A549 (cell line): ENCODE data around the gene ASF1B.

Source experiments
- CBX8 ChIP-seq: fragments of 200-600 bp; sonication (generic); IDR thresholded peaks from 2 replicates; pipeline ENCODE4 v1.6.1; 2016
- CEBPB ChIP-seq, 2 experiments: fragments of >200 bp in 1 of 2; sonication (Bioruptor Twin) in 1 of 2; formaldehyde crosslinking in 1 of 2; IDR thresholded peaks; 2 replicates each; pipeline ENCODE4 v1.6.1; 2012 to 2016
- CTCF ChIP-seq: fragments of >200 bp; sonication (Bioruptor Twin); formaldehyde crosslinking; IDR thresholded peaks from 3 replicates; pipeline ENCODE4 v1.5.1; 2016
- RAD21 ChIP-seq, 2 experiments: fragments of >200 bp in 1 of 2; sonication (Bioruptor Twin) in 1 of 2; formaldehyde crosslinking in 1 of 2; IDR thresholded peaks in 1 of 2; conservative IDR thresholded peaks in 1 of 2; 2 replicates in 1 of 2; 3 replicates in 1 of 2; pipeline ENCODE4 v1.6.1; 2012 to 2018; ENCODE audit warnings: inconsistent platforms in 1 of 2
- SMC3 ChIP-seq: fragments of >200 bp; sonication (Bioruptor Twin); formaldehyde crosslinking; IDR thresholded peaks from 3 replicates; pipeline ENCODE4 v1.6.1; 2018; ENCODE audit warnings: inconsistent platforms
- SREBF2 ChIP-seq: fragments of 450-650 bp; IDR thresholded peaks from 2 replicates; pipeline ENCODE4 v1.6.1; 2014; ENCODE audit warnings: mild to moderate bottlenecking, moderate library complexity
- ZFP36 ChIP-seq: fragments of 450-650 bp; IDR thresholded peaks from 2 replicates; pipeline ENCODE4 v1.6.1; 2014; ENCODE audit warnings: borderline replicate concordance; ENCODE audit not compliant: partially characterized antibody

DNA sequence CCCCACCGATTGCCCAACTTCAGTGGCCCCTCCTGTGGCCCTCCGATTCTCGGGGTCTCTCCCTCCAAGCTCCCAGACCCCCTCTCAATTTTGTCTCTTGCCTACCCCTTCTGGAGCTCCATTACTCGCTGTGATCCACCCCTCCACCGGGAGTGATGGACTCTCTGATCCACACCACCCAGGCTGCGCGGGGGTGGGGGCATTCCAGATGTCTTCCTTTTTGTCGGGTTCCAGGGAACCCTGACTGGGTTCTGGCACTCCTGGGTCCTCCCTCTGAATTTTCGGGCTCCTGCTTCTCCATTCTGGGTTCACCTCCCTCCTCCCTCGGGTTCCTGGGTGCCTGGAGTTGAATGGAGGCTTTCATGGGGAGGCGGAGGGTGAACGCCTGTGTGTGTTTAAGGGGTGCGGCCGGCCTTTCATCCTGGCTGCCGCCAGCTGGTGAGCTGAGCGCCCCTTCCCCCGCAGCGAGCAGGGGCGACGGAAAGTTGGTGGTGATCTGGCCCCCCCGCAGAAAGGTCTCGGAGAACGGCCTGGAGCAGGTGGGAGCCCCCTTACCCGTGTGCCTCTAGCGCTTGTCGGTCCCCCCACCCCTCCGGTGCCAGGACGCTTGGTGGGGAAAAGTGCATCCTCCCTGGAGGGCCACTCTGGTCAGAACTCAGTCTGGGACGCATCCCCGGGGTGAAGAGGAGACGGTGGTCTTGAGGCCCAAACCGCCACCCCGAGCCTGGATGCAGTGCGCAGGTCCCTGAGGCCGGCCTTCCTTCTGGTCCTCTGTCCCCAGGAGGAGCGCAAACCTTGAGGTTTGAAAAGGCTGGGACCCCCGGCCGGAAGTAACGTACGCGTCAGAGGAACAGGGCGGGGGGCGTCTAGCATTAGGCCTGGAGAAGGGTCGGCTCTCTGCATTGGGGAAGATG lies 62.2 kb downstream of the ASF1B start:
- TF ChIP-seq SREBF2 (no peak), SMC3 (no peak), CTCF (no peak), ZFP36 (no peak), CEBPB (IDR thresholded peaks at IDR 0.05) (no peak), CBX8 (no peak), RAD21 (conservative IDR thresholded peaks at IDR 0.05 in 1 of 2, IDR thresholded peaks at IDR 0.05 in 1 of 2) (no peak)
